HepG2 (cell line): Measurements from ENCODE around the gene REM2. TPM values are rescaled to one million over a fixed set of nuclear protein-coding genes. Genes with fewer than 3 reads are reported as not detected.

Source experiments
- CEBPZ ChIP-seq: IDR thresholded peaks from 2 replicates; pipeline ENCODE4 v1.6.1; 2012; ENCODE audit warnings: low read length, improper control_type of control experiment
- KLF15 ChIP-seq: sonication (generic); formaldehyde crosslinking; IDR thresholded peaks from 2 replicates; pipeline ENCODE4 v1.8.1; 2023; ENCODE audit warnings: borderline replicate concordance, mild to moderate bottlenecking, inconsistent platforms, missing genetic modification reagents, mixed read lengths
- PATZ1 ChIP-seq: sonication (generic); formaldehyde crosslinking; IDR thresholded peaks from 2 replicates; pipeline ENCODE4 v1.4.0; 2020; ENCODE audit warnings: missing genetic modification reagents
- RFX3 ChIP-seq: IDR thresholded peaks from 2 replicates; pipeline ENCODE4 v1.6.1; 2016; ENCODE audit warnings: missing biosample characterization, missing genetic modification reagents
- SRY ChIP-seq: sonication (generic); formaldehyde crosslinking; IDR thresholded peaks from 2 replicates; pipeline ENCODE4 v1.8.0; 2022; ENCODE audit warnings: mild to moderate bottlenecking, missing genetic modification reagents
- TBX2 ChIP-seq: sonication (generic); formaldehyde crosslinking; IDR thresholded peaks from 2 replicates; pipeline ENCODE4 v1.5.0; 2020; ENCODE audit warnings: missing genetic modification reagents, mild to moderate bottlenecking, borderline replicate concordance
- WIZ ChIP-seq: sonication (generic); formaldehyde crosslinking; IDR thresholded peaks from 2 replicates; pipeline ENCODE4 v1.5.1; 2020; ENCODE audit warnings: mild to moderate bottlenecking, missing genetic modification reagents
- ZBTB14 ChIP-seq: sonication (generic); formaldehyde crosslinking; IDR thresholded peaks from 2 replicates; pipeline ENCODE4 v1.4.0; 2020; ENCODE audit warnings: missing genetic modification reagents
- ZFP90 ChIP-seq: sonication (generic); formaldehyde crosslinking; IDR thresholded peaks from 2 replicates; pipeline ENCODE4 v1.8.0; 2022; ENCODE audit warnings: missing genetic modification reagents, mild to moderate bottlenecking, inconsistent platforms, borderline replicate concordance
- ZFYVE20 ChIP-seq: sonication (generic); formaldehyde crosslinking; IDR thresholded peaks from 2 replicates; pipeline ENCODE4 v1.8.0; 2023; ENCODE audit warnings: low read depth, mild to moderate bottlenecking, moderate library complexity, missing genetic modification reagents, borderline replicate concordance
- ZNF224 ChIP-seq: sonication (generic); formaldehyde crosslinking; IDR thresholded peaks from 2 replicates; pipeline ENCODE4 v1.5.0; 2020; ENCODE audit warnings: mild to moderate bottlenecking, missing genetic modification reagents
- ZNF264 ChIP-seq: sonication (generic); formaldehyde crosslinking; IDR thresholded peaks from 2 replicates; pipeline ENCODE4 v1.4.0; 2020; ENCODE audit warnings: missing genetic modification reagents
- ZNF33B ChIP-seq: sonication (generic); formaldehyde crosslinking; IDR thresholded peaks from 2 replicates; pipeline ENCODE4 v1.5.1; 2020; ENCODE audit warnings: mild to moderate bottlenecking, missing genetic modification reagents
- ZNF496 ChIP-seq: sonication (generic); formaldehyde crosslinking; IDR thresholded peaks from 2 replicates; pipeline ENCODE4 v1.8.1; 2023; ENCODE audit warnings: mild to moderate bottlenecking, moderate library complexity, missing genetic modification reagents; ENCODE audit not compliant: insufficient replicate concordance
- ZNF674 ChIP-seq: sonication (generic); formaldehyde crosslinking; IDR thresholded peaks from 2 replicates; pipeline ENCODE4 v1.5.0; 2020; ENCODE audit warnings: low read depth, mild to moderate bottlenecking, missing genetic modification reagents
- ZNF703 ChIP-seq: sonication (generic); formaldehyde crosslinking; IDR thresholded peaks from 2 replicates; pipeline ENCODE4 v1.5.1; 2020; ENCODE audit warnings: missing genetic modification reagents, mild to moderate bottlenecking, moderate library complexity, borderline replicate concordance
- polyA plus RNA-seq, 8 experiments: library from polyadenylated mRNA; depleted of rRNA in 3 of 8; stranded (reverse) in 7 of 8; unstranded in 1 of 8; fragments of >200 nt; fragmentation: Illumina TruSeq in 4 of 8; extraction: Trizol in 4 of 8; gene quantifications; 2 replicates each; pipeline versions ENCODE4 v1.2.1 to v1.2.3, GENCODE V29; 2011 to 2016; ENCODE audit warnings: low read depth in 4 of 8, missing spikeins in 1 of 8, mixed read lengths in 1 of 8; ENCODE audit not compliant: insufficient read depth in 1 of 8
- total RNA-seq, 5 experiments: library from RNA; depleted of rRNA; stranded (reverse); fragments of >200 nt; fragmentation: Illumina TruSeq; extraction: Trizol; gene quantifications; 2 replicates each; pipeline ENCODE4 v1.2.3, GENCODE V29; 2016; ENCODE audit warnings: low read depth in 1 of 5
- TF ChIP-seq, protein P1 (sequence below): sonication (generic); formaldehyde crosslinking; IDR thresholded peaks from 2 replicates; pipeline ENCODE4 v1.5.1; 2020; ENCODE audit warnings: mild to moderate bottlenecking, missing genetic modification reagents, moderate library complexity

Gene REM2
- total and polyA plus RNA-seq, 2 of the 13 experiments (the other 11 are each of a cell fraction or from before 2014, with no cell fraction given): 0.20 TPM; not detected in 1

DNA sequence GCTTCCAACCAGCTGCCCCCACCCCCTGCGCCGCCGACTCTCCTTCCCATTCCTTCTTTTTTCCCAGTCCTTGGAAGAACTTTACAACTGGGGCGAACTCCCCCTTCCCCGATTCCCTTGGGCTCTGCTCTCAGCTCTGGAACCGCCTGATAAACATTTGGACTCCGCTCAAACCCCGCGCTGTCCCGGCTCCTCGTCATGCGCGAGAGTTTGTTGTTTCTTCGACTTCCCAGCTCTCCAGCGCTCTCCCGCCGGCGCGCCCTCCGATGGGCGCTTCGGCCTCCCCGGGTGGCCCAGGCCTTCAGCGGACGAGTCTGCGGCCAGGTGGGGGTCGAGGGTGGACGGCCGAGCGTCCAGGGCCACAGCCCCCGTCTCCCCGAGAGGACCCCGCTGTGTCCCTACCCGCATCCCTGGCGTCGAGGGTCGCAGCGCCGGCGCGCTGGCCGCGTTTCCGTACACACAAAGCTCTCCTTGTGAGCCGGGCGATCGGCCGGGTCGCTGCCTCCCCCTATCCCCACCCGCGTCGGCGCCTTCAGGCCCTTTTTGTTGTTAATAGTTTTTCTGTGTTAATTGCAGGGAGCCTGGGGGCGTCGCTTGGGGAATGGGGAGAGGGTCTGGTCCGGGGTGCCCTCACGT is 45.8 kb upstream of the REM2 start (continued):
- TF ChIP-seq CEBPZ (no peak), ZNF703 (CRISPR knock-in tag) (peak; percentile 90), ZNF674 (CRISPR knock-in tag) (no peak), SRY (peak; percentile 86; the same call in 1 of the 2 replicates), ZNF496 (no peak), ZFYVE20 (CRISPR knock-in tag) (0 out of 2 replicates have a peak, but pooled peaks have one; percentile 59), ZNF264 (CRISPR knock-in tag) (0 out of 2 replicates have a peak, but pooled peaks have one; percentile 6), TBX2 (CRISPR knock-in tag) (peak; percentile 57; the same call in 1 of the 2 replicates), ZFP90 (peak; percentile 15), ZNF33B (CRISPR knock-in tag) (peak; percentile 96), RFX3 (CRISPR knock-in tag) (no peak), PATZ1 (peak; percentile 45), WIZ (CRISPR knock-in tag) (no peak), KLF15 (no peak), ZBTB14 (no peak), ZNF224 (peak; percentile 93)
- TF ChIP-seq, protein P1, sequence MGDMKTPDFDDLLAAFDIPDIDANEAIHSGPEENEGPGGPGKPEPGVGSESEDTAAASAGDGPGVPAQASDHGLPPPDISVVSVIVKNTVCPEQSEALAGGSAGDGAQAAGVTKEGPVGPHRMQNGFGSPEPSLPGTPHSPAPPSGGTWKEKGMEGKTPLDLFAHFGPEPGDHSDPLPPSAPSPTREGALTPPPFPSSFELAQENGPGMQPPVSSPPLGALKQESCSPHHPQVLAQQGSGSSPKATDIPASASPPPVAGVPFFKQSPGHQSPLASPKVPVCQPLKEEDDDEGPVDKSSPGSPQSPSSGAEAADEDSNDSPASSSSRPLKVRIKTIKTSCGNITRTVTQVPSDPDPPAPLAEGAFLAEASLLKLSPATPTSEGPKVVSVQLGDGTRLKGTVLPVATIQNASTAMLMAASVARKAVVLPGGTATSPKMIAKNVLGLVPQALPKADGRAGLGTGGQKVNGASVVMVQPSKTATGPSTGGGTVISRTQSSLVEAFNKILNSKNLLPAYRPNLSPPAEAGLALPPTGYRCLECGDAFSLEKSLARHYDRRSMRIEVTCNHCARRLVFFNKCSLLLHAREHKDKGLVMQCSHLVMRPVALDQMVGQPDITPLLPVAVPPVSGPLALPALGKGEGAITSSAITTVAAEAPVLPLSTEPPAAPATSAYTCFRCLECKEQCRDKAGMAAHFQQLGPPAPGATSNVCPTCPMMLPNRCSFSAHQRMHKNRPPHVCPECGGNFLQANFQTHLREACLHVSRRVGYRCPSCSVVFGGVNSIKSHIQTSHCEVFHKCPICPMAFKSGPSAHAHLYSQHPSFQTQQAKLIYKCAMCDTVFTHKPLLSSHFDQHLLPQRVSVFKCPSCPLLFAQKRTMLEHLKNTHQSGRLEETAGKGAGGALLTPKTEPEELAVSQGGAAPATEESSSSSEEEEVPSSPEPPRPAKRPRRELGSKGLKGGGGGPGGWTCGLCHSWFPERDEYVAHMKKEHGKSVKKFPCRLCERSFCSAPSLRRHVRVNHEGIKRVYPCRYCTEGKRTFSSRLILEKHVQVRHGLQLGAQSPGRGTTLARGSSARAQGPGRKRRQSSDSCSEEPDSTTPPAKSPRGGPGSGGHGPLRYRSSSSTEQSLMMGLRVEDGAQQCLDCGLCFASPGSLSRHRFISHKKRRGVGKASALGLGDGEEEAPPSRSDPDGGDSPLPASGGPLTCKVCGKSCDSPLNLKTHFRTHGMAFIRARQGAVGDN (CRISPR knock-in tag): peak; percentile 98
